NCI-H345 (cell line): Measurements from ENCODE around the gene TTF1.

ENCODE experiments used
- DNase-seq: peaks from one replicate; lab custom pipeline; 2025; lab: John Stamatoyannopoulos, UW

The TTF1 gene

DNA sequence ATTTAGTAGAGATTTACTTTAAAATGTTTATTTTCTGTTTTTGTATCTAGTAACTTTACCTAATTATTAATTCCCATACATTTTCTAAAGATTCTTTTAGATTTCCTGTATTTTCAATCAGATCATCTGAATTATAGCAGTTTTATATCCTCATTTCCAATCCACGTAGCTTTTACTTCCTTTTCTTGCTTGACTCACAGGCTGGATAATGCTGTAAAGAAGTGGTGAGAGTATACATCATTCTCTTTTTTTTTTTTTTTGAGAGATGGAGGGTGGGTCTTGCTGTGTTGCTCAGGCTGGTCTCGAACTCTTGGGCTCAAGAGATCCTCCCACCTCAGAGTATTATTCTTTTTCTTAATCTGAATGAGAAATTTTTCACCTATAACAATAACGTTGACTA is 40.7 kb downstream of the TTF1 start:
- DNase-seq: no peak

DNA sequence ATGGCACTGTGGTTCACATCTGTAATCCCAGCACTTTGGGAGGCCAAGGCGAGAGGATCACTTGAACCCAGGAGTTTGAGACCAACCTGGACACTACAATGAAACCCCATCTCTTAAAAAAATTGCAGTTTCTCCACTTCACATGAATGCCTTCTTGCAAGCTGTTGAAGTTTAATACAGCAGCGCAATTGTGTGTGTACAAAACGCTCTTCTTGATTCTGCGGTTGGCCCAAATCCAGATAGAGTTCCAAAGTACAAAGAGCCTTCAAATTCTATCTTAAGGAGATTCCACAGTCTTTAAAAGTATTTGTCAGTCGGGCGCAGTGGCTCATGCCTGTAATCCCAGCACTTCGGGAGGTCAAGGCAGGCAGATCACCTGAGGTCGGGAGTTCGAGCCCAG is 42.6 kb downstream of the TTF1 start:
- no peak for DNase-seq

- DNase-seq: no peak
Observed at GRCh38 chr9:132357764-132358163, 48.9 kb downstream of the TTF1 start.

- DNase-seq: no peak
Observed at GRCh38 chr9:132356324-132356924, 50.2 kb downstream of the TTF1 start.

GRCh38 chr9:132354637-132355355 is 51.8 kb downstream of the TTF1 start, which contains the start of gene SETX:
SETX (minus strand) TSS chr9:132354986; CDS start chr9:132349428, 5,558 bp downstream.
- DNase-seq: peak; percentile 99

- no peak for DNase-seq
Observed at GRCh38 chr9:132351404-132352045, 55.1 kb downstream of the TTF1 start.

GRCh38 chr9:132350861-132351315 is 55.8 kb downstream of the TTF1 start:
- no peak for DNase-seq

DNA sequence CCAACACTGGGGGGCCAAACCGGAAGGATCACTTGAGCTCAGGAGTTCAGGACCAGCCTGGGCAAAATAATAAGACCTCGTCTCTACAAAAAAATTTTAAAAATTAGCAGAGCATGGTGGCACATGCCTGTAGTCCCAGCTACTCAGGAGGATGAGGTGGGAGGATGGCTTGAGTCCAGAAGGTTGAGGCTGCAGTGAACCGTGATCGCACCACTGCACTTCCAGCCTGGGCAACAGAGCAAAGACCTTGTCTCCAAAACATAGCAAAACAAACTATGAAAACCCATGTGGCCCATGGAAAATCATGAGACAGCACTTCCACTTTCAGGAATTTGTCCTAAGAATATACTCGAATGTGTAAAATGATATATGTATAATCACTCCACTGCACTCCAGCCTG is 58.0 kb downstream of the TTF1 start:
- DNase-seq: no peak

- no peak for DNase-seq
Observed at GRCh38 chr9:132346177-132346576, 60.5 kb downstream of the TTF1 start.

DNA sequence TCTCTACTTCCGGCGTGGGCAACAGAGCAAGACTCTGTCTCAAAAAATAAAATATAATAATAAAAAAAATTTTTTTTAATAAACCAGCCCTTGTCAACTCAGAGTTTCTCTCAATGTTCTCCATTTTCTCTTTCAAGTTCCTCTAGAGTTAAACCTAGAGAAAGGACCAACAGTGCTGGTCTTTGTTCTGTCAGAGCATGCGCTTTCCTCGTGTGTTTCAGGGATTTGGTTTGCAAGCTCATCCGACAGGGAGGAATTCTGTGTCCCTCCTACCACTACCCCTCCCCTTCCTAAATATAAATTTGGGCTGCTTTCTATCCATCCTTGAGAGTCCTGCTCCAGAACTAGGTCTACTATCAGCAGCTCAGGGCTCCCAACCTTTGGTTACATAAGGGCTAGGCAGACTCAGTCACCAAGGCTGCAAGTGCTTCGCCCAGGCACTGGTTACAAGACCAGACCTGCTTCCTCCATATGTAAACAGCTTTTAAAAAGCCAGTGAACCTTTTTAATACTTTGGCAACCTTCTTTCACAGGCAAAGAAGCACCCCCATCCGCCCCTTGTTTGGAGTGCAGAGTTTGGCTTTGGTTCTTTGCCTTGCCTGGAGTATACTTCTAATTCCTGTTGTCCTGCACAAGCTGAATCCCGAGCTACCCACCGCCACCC is 65.3 kb downstream of the TTF1 start:
- DNase-seq: no peak

DNA sequence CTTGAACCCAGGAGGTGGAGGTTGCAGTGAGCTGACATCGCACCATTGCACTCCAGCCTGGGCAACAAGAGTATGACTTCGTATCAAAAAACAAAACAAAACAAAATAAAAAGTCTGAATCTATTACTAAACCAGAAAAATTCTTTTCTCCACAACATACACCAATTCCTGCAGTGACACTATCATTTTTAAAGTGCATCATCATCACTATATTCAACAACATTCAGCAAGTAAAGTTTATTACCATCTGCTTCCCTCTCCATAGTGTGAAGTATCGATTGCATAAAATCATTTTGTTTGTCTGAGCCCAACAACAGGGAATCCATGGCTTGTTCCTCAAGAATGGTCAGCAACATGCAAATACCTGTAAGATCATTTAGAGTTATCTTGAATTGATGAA is 72.3 kb downstream of the TTF1 start:
- no peak for DNase-seq

GRCh38 chr9:132333556-132333955 is 73.1 kb downstream of the TTF1 start:
- DNase-seq: no peak

- DNase-seq: no peak
Observed at GRCh38 chr9:132328580-132328979, 78.1 kb downstream of the TTF1 start.

DNA sequence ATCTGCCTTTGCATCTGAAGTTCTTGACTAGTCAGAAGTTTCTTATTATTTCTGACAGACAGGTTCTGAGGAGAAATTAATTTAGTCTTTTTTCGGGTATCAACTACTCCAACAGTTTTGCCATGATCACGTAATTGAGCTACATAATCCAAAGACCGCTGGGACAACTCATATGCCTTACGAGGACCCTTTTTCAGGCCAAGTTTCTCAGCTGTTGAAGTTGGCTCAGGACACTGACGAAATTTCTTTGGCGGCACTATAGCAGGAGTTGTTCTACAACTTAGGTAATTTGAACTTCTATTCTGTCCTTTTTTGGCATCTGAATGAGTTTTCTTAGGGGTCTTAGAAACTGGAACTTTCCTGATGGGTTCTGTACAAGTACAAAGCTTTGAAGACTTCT is 79.1 kb downstream of the TTF1 start:
- DNase-seq: no peak
